ENCODE data around the gene PCED1A. TPM values are rescaled to one million over a fixed set of nuclear protein-coding genes. Genes with fewer than 3 reads are reported as not detected.

Gene PCED1A
- total and polyA plus RNA-seq, 9 of the 15 experiments (the other 6 are each of a cell fraction or from before 2014, with no cell fraction given) = 1.5 to 11.5 (median 5.9) TPM

- no peak for TF ChIP-seq HNRNPLL (IDR thresholded peaks at IDR 0.05; ENCODE audit: low read depth, low read length, poor library complexity, severe bottlenecking)
- TF ChIP-seq MBD1 (CRISPR knock-in tag; IDR thresholded peaks at IDR 0.05) = peak; percentile 95
- TF ChIP-seq ZNF3 (CRISPR knock-in tag; IDR thresholded peaks at IDR 0.05) = no peak
- no peak for TF ChIP-seq CBX8 (IDR thresholded peaks at IDR 0.05; ENCODE audit: borderline replicate concordance, extremely low read depth, low read depth, low read length, poor library complexity, severe bottlenecking)
- no peak for TF ChIP-seq FUS (optimal IDR thresholded peaks at IDR 0.05; ENCODE audit: low read depth, low read length)
- TF ChIP-seq CREB3 (tag; conservative IDR thresholded peaks at IDR 0.05; ENCODE audit: low read depth) = no peak
- no peak for TF ChIP-seq XRCC4 (IDR thresholded peaks at IDR 0.05; ENCODE audit: extremely low read depth, insufficient read depth, insufficient read length)
- no peak for TF ChIP-seq KDM1A (IDR thresholded peaks at IDR 0.05)
- no peak for TF ChIP-seq DACH1 (IDR thresholded peaks at IDR 0.05; ENCODE audit: partially characterized antibody)
- no peak for TF ChIP-seq ZBTB2 (IDR thresholded peaks at IDR 0.05)
- TF ChIP-seq ZBTB1 (CRISPR knock-in tag; IDR thresholded peaks at IDR 0.05; ENCODE audit: borderline replicate concordance, low read depth) = peak; percentile 39; the same call in 1 of the 2 replicates
- TF ChIP-seq POU5F1 (IDR thresholded peaks at IDR 0.05; ENCODE audit: borderline replicate concordance, low read depth, low read length, partially characterized antibody) = no peak
- TF ChIP-seq NFRKB (IDR thresholded peaks at IDR 0.05; ENCODE audit: low read depth) = no peak
- TF ChIP-seq, protein P1, sequence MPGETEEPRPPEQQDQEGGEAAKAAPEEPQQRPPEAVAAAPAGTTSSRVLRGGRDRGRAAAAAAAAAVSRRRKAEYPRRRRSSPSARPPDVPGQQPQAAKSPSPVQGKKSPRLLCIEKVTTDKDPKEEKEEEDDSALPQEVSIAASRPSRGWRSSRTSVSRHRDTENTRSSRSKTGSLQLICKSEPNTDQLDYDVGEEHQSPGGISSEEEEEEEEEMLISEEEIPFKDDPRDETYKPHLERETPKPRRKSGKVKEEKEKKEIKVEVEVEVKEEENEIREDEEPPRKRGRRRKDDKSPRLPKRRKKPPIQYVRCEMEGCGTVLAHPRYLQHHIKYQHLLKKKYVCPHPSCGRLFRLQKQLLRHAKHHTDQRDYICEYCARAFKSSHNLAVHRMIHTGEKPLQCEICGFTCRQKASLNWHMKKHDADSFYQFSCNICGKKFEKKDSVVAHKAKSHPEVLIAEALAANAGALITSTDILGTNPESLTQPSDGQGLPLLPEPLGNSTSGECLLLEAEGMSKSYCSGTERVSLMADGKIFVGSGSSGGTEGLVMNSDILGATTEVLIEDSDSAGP (CRISPR knock-in tag; IDR thresholded peaks at IDR 0.05) = no peak
- TF ChIP-seq NCOA1 (IDR thresholded peaks at IDR 0.05; ENCODE audit: low read depth) = no peak
- TF ChIP-seq HOXB6 (CRISPR knock-in tag; IDR thresholded peaks at IDR 0.05; ENCODE audit: borderline replicate concordance) = no peak
- no peak for TF ChIP-seq BRF1 (IDR thresholded peaks at IDR 0.05; ENCODE audit: borderline replicate concordance, extremely low read depth, insufficient read length)
- peak; percentile 42; the same call in 1 of the 2 replicates for TF ChIP-seq C11orf30 (IDR thresholded peaks at IDR 0.05; ENCODE audit: low read depth)
- TF ChIP-seq DPF2 (IDR thresholded peaks at IDR 0.05) = no peak
- no peak for TF ChIP-seq ILF3 (IDR thresholded peaks at IDR 0.05; ENCODE audit: borderline replicate concordance)
- TF ChIP-seq ETS2 (tag; IDR thresholded peaks at IDR 0.05; ENCODE audit: borderline replicate concordance, poor library complexity, severe bottlenecking) = no peak
- no peak for TF ChIP-seq THRAP3 (IDR thresholded peaks at IDR 0.05; ENCODE audit: borderline replicate concordance)
- 0 out of 2 replicates have a peak, but pooled peaks have one; percentile 3 for TF ChIP-seq CBFA2T3 (IDR thresholded peaks at IDR 0.05)
Observed at GRCh38 chr20:2840138-2840966, at the start of gene PCED1A, which contains the start of gene VPS16 (continued).
